ENCODE results near the gene NPC1L1.

Gene NPC1L1, protein sequence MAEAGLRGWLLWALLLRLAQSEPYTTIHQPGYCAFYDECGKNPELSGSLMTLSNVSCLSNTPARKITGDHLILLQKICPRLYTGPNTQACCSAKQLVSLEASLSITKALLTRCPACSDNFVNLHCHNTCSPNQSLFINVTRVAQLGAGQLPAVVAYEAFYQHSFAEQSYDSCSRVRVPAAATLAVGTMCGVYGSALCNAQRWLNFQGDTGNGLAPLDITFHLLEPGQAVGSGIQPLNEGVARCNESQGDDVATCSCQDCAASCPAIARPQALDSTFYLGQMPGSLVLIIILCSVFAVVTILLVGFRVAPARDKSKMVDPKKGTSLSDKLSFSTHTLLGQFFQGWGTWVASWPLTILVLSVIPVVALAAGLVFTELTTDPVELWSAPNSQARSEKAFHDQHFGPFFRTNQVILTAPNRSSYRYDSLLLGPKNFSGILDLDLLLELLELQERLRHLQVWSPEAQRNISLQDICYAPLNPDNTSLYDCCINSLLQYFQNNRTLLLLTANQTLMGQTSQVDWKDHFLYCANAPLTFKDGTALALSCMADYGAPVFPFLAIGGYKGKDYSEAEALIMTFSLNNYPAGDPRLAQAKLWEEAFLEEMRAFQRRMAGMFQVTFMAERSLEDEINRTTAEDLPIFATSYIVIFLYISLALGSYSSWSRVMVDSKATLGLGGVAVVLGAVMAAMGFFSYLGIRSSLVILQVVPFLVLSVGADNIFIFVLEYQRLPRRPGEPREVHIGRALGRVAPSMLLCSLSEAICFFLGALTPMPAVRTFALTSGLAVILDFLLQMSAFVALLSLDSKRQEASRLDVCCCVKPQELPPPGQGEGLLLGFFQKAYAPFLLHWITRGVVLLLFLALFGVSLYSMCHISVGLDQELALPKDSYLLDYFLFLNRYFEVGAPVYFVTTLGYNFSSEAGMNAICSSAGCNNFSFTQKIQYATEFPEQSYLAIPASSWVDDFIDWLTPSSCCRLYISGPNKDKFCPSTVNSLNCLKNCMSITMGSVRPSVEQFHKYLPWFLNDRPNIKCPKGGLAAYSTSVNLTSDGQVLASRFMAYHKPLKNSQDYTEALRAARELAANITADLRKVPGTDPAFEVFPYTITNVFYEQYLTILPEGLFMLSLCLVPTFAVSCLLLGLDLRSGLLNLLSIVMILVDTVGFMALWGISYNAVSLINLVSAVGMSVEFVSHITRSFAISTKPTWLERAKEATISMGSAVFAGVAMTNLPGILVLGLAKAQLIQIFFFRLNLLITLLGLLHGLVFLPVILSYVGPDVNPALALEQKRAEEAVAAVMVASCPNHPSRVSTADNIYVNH (N-terminal part only)

DNA sequence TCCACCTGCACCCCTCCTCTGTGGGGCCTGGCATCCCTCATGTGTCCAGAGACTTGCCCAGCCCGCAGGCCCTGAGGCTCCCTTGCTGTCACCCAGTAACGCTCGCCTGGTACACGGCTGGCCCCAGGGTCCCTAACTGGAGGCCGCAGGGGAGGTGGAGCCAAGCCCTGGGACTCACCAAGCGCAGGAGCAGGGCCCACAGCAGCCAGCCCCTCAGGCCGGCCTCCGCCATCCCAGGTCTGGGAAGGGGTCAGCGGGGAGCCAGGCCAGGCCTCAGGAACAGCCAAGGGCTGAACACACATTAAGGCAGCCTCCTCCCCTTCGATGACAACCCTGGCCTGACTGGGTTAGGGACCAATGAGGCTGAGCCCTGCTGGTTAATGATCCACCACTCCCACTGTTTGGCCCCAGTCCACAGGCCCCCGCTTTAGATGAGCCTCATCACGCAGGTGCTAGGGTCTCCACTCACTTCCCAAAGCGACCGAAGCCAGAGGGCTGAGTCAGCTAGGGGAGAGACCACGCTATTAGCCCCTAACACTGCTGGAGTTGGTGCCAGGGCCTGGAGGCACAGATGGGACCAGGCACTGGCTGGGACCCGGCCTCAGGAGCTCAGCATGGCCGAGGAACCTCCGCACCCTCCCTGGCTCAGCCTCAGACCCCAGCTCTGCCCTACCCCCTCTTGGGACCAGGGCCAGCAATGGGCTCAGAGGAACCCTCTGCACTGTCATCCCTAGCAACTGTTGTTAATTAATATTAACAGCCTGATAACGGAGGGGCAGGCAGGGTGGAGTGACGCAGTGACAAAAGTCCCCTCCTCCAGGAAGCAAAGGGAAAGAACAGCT, at the start of gene NPC1L1:
NPC1L1 (minus strand) TSS at position 303 of the 842 bp plus-strand sequence; CDS start at position 232, 71 bp downstream.
- no peak for DNase-seq

DNA sequence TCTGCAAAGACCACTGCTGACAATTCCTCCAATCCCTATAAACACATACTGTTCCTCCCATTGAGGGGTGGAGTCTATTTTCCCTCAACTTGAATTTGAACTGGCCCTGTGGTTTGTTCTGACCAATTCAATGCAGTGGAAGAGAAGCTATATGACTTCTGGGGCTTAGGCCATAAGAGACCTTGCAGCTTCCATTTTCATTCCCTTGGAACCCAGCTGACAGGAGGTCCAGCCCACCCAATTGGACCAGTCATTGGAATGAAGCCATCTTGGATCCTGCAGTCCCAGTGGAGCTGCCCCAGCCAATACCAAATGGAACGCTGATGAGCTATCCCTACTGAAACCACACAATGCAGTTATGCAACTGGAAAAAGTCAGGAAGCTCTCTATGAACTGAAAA, 49.8 kb upstream of the NPC1L1 start:
- no peak for DNase-seq

DNA sequence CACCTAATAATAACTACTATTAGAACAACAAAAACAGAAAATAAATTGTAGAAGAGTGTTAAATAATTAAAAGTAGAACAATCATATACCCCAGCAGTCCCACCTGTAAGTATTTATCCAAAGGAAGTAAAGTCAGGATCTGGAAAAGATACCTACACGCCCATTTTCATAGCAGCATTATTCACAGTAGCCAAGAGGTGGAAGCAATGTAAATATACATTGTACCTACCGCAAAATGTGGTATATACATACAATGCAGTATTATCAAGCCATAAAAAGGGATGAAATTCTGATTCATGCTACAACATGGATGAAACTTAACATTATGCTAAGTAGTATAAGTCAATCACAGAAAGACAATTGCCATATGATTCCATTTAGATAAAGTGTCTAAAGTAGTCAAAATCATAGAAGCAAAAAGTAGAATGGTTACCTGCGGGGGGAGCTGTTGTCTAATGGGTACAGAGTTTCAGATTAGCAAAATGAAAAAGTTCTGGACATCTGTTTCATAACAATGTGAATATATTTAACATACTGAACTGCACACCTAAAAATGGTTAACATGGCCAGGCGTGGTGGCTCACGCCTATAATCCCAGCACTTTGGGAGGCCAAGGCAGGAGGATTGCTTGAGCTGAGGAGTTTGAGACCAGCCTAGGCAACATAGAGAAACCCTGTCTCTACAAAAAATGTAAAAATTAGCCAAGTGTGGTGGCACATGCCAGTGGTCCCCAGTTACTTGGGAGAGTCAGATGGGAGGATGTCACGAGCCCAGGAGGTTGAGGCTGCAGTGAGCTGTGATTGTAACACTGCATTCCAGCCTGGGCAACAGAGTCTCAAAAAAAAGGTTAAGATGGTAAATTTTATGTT, 46.9 kb upstream of the NPC1L1 start:
- DNase-seq, result peak; percentile 28

DNA sequence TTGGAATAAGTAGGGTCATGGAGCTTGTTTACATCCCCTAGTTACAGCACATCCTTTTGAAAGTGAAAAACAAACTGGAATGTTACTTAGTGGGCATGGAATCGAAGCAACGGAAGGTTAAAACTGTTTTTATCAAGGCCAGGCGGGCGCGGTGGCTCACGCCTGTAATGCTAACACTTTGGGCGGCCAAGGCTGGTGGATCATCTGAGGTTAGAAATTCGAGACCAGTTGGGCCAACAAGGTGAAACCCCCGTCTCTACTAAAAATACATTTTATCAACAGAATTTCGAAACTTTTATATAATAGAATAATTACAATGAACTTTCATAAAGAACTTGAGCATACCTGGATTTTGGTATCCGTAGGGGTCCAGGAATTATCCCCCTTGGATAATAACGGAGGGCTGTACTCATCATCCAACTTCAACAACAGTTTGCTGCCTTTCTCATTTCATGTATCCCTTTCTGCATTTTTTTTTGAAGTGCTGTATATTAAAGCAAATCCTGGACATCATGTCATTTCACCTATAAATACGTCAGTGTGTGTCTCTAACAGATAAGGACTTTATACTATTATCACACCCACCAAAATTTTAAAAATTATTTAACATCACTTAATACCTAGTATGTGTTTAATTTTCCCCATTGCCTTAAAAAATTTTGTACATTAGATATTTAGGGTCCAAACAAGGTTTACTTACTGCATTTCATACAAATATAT, 42.2 kb upstream of the NPC1L1 start:
- no peak for DNase-seq

DNA sequence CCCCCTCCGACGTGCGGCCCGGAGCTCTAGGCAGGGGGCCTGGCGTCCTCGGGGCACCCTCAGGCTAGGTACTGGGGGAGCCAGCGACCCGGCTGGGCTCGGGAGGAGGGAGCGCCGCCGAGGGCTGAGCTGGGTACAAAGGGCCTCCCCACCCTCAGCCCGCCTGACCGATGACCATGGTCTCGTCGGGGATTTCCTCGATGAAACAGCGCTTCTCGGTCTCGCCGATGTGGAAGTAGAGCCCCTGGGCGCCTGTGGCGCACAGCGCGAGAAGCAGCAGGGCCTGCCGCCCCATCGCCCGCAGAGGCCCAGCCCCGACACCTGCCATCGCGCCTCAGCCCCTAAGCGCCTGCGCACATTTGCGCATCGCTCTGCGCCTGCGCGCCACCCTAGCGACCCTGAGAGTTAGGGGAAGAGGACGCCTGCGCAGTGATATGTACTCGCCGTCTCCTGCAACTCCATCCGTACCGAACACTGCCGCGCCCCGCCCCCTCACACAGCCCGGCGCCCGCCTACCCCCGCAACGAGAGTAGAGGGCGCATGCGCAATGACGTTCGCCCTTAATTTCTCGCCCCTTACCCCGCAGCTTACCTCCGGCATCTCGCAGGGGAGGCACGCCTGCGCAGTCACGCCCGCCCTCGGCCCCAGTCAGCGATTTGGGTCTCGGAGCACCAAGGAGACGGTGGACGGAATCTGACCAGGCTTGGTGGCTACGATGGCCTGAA, 40.9 kb upstream of the NPC1L1 start, which contains the start of gene TMED4:
TMED4 (minus strand) TSS at position 353 of the 725 bp plus-strand sequence; CDS start at position 328, 25 bp downstream.
- DNase-seq, result peak; percentile 99

DNA sequence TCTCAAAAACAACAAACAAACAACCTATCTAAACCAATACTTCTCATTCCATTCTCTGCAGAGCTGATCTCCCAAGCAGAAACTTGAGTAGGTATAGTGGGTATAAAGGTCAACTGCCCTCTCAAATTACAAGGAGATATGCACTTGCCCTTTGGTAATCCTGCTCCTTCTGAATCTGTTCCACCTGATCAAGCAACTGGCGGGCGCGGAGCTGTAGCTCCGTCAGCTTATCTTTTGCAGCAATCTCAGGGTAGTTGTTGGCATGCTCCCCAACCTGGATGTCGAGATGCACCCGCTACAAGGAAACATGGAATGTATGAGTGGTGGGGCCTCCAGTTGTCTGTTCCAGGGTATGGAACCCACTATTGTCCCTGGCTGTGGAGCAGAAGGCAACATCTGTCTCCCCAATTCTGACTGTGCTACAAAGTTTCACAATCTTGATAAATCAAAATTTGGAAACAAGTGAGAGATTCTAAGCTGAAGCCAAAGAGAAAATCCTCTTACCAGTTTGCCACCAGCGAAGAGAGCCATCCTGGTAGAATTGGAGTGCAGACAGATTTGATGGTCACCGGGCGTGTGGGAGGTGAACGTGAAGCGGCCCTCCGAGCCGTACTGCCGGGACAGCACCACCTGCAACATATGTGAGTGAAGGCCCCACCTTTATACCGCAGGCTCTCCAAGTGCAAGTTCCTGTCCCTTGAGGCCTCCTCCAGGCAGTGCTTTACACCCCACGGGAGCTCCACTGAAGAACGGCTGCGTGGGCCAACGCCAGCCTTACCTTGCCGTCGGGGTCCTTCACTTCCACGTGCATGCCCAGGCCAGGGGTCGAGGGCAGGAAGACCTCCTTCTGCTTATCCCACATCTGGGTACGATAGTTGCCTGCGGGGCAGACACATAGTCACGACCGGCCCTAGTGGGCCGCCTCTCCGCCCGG, 40.1 kb upstream of the NPC1L1 start:
- no peak for DNase-seq

DNA sequence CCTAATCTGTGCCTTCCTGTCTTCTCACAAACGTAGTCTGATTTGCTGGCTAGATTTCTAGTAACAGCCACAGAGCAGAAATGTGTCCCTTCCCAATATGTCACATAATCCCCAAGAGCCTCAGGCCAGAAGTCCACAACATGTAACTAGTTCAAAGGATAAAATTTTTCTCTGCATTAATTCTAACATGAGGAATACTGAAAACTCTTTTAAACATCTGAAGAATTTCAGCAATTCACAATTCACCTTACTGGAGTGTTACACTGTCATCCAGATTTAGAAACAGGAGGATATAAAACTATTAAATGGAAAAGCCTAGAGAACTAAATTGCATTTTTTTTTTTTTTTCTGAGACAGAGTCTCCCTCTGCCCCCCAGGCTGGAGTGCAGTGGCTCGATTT, 35.1 kb upstream of the NPC1L1 start:
- DNase-seq, result no peak

DNA sequence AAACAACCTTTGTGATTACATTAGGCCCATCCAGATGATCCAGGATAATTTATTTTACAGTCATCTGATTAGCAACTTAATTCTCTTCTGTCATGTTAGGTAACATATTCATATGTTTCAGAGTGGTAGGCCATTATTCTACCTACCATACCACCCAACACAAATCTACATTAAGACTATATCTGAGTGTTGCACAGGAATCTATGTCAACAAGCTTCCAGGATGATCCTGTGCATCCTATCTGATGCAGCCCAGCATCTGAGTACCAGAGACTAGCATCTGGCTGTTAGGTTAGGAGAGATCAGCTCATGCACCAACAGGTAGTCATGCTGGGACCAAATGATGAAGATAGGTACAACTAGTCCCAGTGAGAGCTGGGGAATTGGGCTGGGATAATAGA, 33.9 kb upstream of the NPC1L1 start:
- DNase-seq, result no peak

DNA sequence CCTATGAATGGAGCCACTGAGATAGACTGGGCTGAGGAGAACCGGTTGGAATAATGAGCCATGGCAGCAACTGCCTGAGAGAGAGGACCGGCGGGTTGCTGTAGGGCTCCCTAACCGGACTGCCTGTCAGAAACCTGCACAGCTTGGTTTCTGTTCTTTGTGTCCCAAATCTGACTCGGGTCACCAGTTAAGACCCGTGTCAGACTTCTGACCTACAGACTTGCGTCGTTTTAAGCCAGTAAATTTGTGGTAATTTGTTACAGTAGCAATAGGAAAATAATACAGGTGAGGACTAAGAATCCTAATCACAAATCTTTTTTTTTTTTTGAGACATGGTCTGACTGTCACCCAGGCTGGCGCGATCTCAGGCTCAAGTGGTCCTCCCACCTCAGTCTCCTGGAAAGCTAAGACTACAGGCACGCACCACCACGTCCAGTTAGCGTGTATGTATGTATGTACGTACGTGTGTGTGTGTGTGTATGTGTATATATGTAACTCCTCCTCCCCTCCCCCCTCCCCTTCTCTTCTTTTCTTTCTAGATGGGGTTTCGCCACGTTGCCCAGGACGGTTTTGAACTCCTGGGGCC, 33.2 kb upstream of the NPC1L1 start:
- DNase-seq, result no peak

DNA sequence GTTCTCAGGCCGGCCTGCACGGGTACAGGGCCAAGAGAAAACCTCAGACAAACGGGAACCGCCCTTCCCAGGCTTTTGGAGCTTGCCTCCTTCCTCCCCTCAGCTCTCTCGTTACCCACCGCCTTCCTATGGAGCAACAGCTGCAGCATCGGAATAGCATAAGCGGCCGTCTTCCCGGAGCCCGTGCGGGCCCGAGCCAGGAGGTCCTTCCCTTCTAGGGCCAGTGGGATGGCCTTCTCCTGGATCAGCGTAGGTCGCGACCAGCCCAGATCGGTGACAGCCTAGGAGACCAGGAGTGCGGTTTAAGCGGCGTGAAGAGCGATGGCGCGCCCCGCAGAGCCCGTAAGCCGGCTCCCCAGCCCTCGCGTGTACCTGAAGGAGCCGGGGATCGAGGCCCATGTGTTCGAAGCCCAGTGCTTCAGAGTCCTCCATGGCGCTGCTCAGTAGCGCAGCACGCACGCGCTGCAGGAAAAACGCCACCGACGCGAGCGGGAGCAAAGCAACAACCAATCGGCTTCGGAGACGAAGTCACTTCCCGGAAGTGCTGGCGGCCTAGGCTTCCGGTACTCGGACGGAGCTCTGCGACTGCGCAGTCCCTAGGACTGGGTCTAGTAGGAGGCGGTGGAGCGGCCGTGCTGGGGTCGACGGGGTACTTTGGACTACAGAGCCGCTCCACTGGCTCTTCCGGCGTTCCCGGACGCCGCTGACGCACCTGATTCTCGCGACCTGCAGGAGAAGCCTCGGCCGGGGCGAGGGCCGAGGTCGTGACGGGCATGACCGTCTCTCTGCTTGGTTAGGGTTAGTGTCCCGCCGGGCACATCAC, 32.5 kb upstream of the NPC1L1 start, which contains the start of gene DDX56:
DDX56 (minus strand) TSS at position 445 of the 823 bp plus-strand sequence; CDS start at position 432, 13 bp downstream.
- DNase-seq, result peak; percentile 92

DNA sequence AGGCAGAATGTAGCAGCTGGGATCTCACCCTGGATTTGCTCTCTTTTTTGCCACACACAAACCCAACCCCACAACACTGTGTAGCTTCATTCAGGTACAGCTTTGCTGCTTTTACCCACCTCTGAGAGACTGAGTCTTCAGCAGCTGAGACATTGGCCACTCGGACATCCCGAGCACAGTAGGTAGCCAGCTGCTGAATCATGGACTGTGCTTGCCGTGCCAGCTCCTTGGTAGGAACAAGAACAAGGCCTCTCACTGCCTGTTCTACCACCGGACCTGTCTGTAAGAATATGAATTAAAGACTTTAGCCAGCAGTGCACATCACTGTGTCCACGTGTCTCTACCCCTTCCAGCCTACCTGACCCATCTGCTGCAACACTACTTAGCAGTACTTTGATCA, 31.6 kb upstream of the NPC1L1 start:
- DNase-seq, result no peak

DNA sequence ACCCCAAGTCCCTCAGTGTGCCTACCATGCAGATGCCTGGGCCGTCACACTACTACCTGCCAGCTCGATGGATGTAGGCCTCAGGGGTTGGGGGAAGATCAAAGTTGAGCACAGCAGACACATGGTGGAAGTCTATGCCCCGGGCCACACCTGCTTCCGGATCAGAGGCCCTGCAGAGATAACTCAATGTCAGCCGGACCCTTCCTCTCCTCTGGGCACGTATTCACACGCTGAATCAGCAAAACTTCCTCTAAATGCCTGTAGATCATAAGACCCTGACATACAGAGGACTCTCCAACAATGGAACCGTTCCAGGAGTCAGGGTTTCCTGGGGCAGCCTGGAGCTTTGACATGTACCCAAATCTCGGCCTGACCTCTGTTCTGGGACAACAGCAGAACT, 28.8 kb upstream of the NPC1L1 start:
- DNase-seq, result no peak

DNA sequence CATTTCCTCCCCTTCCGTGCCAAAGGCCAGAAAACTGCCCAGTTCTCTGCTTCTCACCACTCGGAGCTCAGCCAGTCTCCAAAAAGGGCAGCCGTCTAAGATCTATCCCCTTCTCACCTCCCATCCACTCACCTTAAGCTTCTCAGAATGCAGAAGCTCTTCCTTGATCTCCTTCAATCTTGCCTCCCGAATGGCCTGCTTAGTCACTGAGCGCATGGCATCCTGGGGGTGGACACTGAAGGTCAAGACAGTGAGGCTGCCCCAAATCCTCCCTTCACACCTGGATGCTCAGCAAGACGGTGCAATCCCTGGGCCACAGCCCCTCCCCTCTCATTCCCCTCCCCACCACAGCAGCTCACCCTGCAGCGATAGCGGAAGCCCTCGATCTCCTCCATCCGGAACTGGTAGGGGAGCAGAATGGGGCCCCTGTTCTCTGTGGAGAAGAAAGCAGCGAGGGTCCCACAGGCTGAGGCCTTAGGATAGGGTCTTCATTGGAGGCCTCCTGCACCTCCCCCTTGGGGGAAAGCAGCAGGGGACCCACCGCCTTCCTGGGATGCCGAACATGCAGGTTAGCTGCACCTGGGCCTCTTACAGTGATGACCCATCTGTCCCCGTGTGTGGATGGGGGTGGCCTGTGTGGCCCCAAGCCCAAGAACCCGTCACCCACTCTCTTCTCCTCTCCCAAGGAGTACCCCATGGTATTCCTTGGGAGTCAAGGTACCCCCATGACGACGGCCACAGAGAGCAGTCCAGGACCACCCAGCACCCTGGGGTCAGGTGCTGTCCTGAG, 27.8 kb upstream of the NPC1L1 start:
- no peak for DNase-seq

DNA sequence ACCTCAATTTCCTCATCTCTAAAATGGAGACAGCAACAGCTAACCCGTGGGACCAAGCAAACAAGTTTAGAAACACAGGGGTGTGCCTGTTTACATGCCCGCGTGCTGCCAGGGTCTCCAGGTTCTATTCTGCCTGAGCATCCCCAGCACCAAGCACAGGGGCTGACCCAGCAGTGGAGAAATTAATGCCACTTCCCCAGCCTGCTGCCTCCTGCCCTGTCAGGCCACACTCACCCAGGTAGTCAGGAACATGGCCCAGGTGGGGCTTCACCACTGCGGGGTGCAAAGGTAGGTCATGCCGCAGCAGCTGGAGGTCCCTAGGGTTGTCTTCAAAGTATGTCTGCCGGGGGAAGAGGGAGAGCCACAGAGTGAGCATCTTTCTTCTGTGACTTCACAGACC, 26.8 kb upstream of the NPC1L1 start:
- no peak for DNase-seq

DNA sequence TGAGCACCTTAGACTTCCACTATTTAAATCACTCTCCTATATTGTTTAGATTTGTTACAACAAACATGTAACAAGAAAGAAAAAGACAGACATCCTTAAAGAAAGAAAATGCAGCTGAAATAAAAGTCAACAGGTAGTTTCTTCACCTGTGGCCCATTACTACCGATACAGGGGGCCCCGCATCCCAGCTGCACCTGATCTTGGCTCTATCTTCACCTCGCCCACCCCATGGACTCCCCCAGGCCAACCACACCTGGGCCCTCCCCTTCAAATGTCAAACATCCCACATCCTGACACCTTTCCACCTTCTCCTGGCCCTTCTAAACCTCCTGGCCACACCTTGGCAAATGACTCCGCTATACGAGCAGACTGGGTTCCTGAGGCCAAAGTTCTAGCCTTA, 25.6 kb upstream of the NPC1L1 start:
- no peak for DNase-seq
